WTC11 (cell line): Measurements from ENCODE around the gene SFRP2. TPM values are rescaled to one million over a fixed set of nuclear protein-coding genes. Genes with fewer than 3 reads are reported as not detected.

ENCODE experiments used
- ATAC-seq: fragments of 200-7000 bp; cut with Tn5 transposase; 2 replicates; pipeline ENCODE4 v1.10.0; 2021; ENCODE audit warnings: mild to moderate bottlenecking, moderate library complexity
- CTCF ChIA-PET: fragments of 300-600 bp; sonication (Branson Sonifier 250); formaldehyde crosslinking; loops from one replicate; lab custom pipeline; 2021; ENCODE audit warnings: antibody characterized with exemption; lab: Charles Lee
- POLR2A ChIA-PET: fragments of 350-600 bp; sonication (Branson Sonifier 250); formaldehyde crosslinking; loops from one replicate; lab custom pipeline; 2021; ENCODE audit warnings: antibody characterized with exemption; lab: Charles Lee
- DNase-seq: peaks from one replicate; pipeline ENCODE4 v3.0.0; 2021; ENCODE audit warnings: low spot score
- H3K27ac Mint-ChIP-seq: 2 replicates; pipeline ENCODE4 v1.8.0; 2021; ENCODE audit warnings: mixed read lengths
- H3K27me3 Mint-ChIP-seq: 2 replicates; pipeline ENCODE4 v1.8.0; 2021; ENCODE audit warnings: low read depth, mild to moderate bottlenecking, moderate library complexity, mixed read lengths
- H3K36me3 Mint-ChIP-seq: 2 replicates; pipeline ENCODE4 v1.8.0; 2021; ENCODE audit warnings: mixed read lengths
- H3K4me1 Mint-ChIP-seq: 2 replicates; pipeline ENCODE4 v1.8.0; 2022; ENCODE audit warnings: mixed read lengths
- H3K4me3 Mint-ChIP-seq: 2 replicates; pipeline ENCODE4 v1.8.0; 2021; ENCODE audit warnings: mild to moderate bottlenecking, moderate library complexity, mixed read lengths
- H3K9me3 Mint-ChIP-seq: 2 replicates; pipeline ENCODE4 v1.8.0; 2021; ENCODE audit warnings: mixed read lengths
- AR ChIP-seq: fragments of 250-450 bp; sonication (Bioruptor Pico); IDR thresholded peaks from 2 replicates; pipeline ENCODE4 v1.9.0; 2021; ENCODE audit warnings: mild to moderate bottlenecking
- CREB1 ChIP-seq: sonication (generic); formaldehyde crosslinking; IDR thresholded peaks from 2 replicates; pipeline ENCODE4 v1.8.0; 2023; ENCODE audit warnings: mild to moderate bottlenecking, missing genetic modification reagents
- CREM ChIP-seq: sonication (generic); formaldehyde crosslinking; IDR thresholded peaks from 2 replicates; pipeline ENCODE4 v1.8.1; 2022; ENCODE audit warnings: mild to moderate bottlenecking, missing genetic modification reagents, moderate library complexity
- MXD4 ChIP-seq: fragments of 250-450 bp; sonication (Bioruptor Pico); IDR thresholded peaks from 2 replicates; pipeline ENCODE4 v1.8.0; 2021; ENCODE audit warnings: mild to moderate bottlenecking, moderate library complexity, borderline replicate concordance
- SMAD4 ChIP-seq: sonication (generic); formaldehyde crosslinking; IDR thresholded peaks from 2 replicates; pipeline ENCODE4 v1.8.0; 2022; ENCODE audit warnings: mild to moderate bottlenecking, missing genetic modification reagents
- TCF7 ChIP-seq: sonication (generic); formaldehyde crosslinking; IDR thresholded peaks from 2 replicates; pipeline ENCODE4 v1.8.0; 2022; ENCODE audit warnings: mild to moderate bottlenecking, low read depth, missing genetic modification reagents, moderate library complexity
- TEAD1 ChIP-seq: sonication (generic); formaldehyde crosslinking; IDR thresholded peaks from 2 replicates; pipeline ENCODE4 v1.8.0; 2022; ENCODE audit warnings: mild to moderate bottlenecking, missing genetic modification reagents
- ZNF232 ChIP-seq: sonication (generic); formaldehyde crosslinking; IDR thresholded peaks from 2 replicates; pipeline ENCODE4 v1.8.0; 2022; ENCODE audit warnings: mild to moderate bottlenecking, missing genetic modification reagents
- ZNF416 ChIP-seq: fragments of 250-450 bp; sonication (Bioruptor Pico); IDR thresholded peaks from 2 replicates; pipeline ENCODE4 v1.9.0; 2021; ENCODE audit warnings: mild to moderate bottlenecking, inconsistent platforms
- total RNA-seq: library from RNA; stranded (reverse); gene quantifications from 3 replicates; pipeline ENCODE4 v1.2.3, GENCODE V29; 2021
- TF ChIP-seq, protein P1 (sequence below): sonication (generic); formaldehyde crosslinking; IDR thresholded peaks from 2 replicates; pipeline ENCODE4 v1.8.1; 2022; ENCODE audit warnings: mild to moderate bottlenecking, missing genetic modification reagents, moderate library complexity, borderline replicate concordance
- TF ChIP-seq, protein P2 (sequence below): sonication (generic); formaldehyde crosslinking; conservative IDR thresholded peaks from 2 replicates; pipeline ENCODE4 v1.8.1; 2022; ENCODE audit warnings: mild to moderate bottlenecking, missing genetic modification reagents
- TF ChIP-seq, protein P3 (sequence below): sonication (generic); formaldehyde crosslinking; IDR thresholded peaks from 2 replicates; pipeline ENCODE4 v1.8.0; 2022; ENCODE audit warnings: mild to moderate bottlenecking, missing genetic modification reagents
- TF ChIP-seq, protein P4 (sequence below): sonication (generic); formaldehyde crosslinking; IDR thresholded peaks from 2 replicates; pipeline ENCODE4 v1.8.0; 2023; ENCODE audit warnings: missing genetic modification reagents, mild to moderate bottlenecking, borderline replicate concordance
- TF ChIP-seq, protein P5 (sequence below): sonication (generic); formaldehyde crosslinking; IDR thresholded peaks from 2 replicates; pipeline ENCODE4 v1.8.1; 2023; ENCODE audit warnings: mild to moderate bottlenecking, missing genetic modification reagents
- TF ChIP-seq, protein P6 (sequence below): sonication (generic); formaldehyde crosslinking; IDR thresholded peaks from 2 replicates; pipeline ENCODE4 v1.8.1; 2023; ENCODE audit warnings: mild to moderate bottlenecking, moderate library complexity, missing genetic modification reagents
- TF ChIP-seq, protein P7 (sequence below): sonication (generic); formaldehyde crosslinking; IDR thresholded peaks from 2 replicates; pipeline ENCODE4 v1.8.0; 2022; ENCODE audit warnings: mild to moderate bottlenecking, missing genetic modification reagents

The SFRP2 gene
- total RNA-seq, 1 experiment from 2014 or later, result 417 TPM

DNA sequence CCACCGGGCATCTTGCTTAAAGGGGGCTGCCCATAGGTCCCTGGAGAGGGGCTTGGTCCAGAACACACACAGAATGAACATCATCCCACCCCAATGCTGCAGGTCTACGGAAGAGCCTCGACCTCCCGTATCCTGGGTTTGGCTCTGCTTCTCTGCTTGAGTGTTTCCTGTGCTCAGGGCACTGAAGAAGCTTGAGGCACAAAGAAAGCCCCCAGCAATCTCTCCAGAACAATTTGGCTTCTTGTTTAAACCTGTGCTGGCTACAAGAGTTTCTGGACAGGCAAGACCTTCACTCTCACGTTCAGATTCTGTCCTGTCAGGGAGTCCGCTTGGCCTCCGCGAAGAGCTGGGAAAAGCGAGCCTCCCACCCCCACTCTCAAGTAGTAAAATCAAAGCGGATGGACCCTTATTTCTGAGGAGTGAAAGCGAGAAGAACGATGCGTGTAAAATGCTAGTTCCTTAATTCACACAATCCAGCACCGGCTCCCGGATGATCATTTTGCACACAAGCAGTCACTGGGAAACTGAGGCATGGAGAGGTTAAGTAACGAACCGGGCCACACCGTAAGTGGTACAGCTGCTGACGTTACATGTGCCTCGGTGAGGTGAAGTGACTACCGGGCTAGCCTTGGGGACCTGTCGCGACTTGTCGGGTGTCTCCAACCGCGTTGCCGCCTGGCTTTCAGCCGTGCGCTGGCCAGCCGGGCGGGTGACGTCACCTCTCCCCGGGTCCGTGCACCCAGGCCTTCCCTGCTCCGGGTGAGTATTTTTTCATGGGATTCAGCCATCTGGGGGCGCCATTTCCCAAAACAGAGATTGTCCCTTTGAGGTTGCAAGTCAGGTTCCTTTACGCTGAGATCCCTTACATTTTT, 3.1 kb upstream of the SFRP2 start (continued):
- TF ChIP-seq, protein P1, sequence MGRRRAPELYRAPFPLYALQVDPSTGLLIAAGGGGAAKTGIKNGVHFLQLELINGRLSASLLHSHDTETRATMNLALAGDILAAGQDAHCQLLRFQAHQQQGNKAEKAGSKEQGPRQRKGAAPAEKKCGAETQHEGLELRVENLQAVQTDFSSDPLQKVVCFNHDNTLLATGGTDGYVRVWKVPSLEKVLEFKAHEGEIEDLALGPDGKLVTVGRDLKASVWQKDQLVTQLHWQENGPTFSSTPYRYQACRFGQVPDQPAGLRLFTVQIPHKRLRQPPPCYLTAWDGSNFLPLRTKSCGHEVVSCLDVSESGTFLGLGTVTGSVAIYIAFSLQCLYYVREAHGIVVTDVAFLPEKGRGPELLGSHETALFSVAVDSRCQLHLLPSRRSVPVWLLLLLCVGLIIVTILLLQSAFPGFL (CRISPR knock-in tag), result no peak
- TF ChIP-seq SMAD4 (CRISPR knock-in tag) (0 out of 2 replicates have a peak, but pooled peaks have one; percentile 52), ZNF232 (CRISPR knock-in tag) (0 out of 2 replicates have a peak, but pooled peaks have one; percentile 29), CREB1 (CRISPR knock-in tag) (no peak)
- TF ChIP-seq, protein P2, sequence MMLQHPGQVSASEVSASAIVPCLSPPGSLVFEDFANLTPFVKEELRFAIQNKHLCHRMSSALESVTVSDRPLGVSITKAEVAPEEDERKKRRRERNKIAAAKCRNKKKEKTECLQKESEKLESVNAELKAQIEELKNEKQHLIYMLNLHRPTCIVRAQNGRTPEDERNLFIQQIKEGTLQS (CRISPR knock-in tag), result peak; percentile 72; the same call in 1 of the 2 replicates

DNA sequence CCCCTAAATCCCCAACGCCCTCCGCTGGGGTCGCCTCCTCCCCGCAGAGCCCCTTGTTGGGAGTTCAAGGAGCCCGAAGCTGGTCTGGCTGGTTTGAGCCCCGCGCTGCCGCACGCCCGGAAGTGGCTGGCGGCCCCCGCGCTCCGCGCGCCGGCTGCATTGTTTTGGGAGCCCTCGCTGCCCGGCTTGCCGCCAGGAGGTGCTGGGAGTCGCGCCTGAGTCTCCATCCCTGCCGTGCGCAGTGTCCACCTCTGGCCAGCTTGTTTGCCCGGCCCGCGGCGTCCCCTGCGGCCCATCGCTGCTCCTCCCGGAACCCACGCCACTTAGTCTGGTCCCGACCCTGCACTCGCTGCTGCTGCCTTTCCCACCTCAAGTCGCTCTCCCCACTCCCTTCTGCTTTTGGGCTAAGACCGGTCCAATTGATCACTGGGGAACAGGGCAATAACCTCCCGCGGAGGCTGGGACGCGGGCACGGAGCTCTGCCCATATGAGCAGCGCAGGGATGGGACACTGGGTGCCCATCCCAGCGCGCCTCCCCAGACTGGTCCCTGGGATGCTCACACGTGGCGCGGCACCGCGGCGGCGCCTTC, 2.2 kb upstream of the SFRP2 start:
- Mint-ChIP-seq H3K27me3 (no peaks in the 10 kb centered on the region; the same call in 1 of the 2 replicates), H3K27ac (peak overlapping the region; percentile 96), H3K4me1 (peaks cover 38% of the 10 kb centered on the region), H3K36me3 (peaks cover 23% of the 10 kb centered on the region), H3K9me3 (no peaks in the 10 kb centered on the region), H3K4me3 (peak overlapping the region; percentile 84)
- POLR2A ChIA-PET, result interaction anchor here (0.7 to 2.6 kb wide), 8 partner anchors 9 to 661 kb away, joined by 3 to 17 read pairs (median 3); no protein-coding TSS in a partner anchor
- ATAC-seq, result peak; percentile 10
- CTCF ChIA-PET, result interaction anchor here (0.6 to 3.7 kb wide), 16 partner anchors 10 to 711 kb away, joined by 3 to 47 read pairs (median 6); no protein-coding TSS in a partner anchor
- DNase-seq, result peak; percentile 84
- TF ChIP-seq, protein P3, sequence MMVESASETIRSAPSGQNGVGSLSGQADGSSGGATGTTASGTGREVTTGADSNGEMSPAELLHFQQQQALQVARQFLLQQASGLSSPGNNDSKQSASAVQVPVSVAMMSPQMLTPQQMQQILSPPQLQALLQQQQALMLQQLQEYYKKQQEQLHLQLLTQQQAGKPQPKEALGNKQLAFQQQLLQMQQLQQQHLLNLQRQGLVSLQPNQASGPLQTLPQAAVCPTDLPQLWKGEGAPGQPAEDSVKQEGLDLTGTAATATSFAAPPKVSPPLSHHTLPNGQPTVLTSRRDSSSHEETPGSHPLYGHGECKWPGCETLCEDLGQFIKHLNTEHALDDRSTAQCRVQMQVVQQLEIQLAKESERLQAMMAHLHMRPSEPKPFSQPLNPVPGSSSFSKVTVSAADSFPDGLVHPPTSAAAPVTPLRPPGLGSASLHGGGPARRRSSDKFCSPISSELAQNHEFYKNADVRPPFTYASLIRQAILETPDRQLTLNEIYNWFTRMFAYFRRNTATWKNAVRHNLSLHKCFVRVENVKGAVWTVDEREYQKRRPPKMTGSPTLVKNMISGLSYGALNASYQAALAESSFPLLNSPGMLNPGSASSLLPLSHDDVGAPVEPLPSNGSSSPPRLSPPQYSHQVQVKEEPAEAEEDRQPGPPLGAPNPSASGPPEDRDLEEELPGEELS (CRISPR knock-in tag), result 0 out of 2 replicates have a peak, but pooled peaks have one; percentile 42
- no peak for TF ChIP-seq SMAD4 (CRISPR knock-in tag)
- TF ChIP-seq, protein P4, sequence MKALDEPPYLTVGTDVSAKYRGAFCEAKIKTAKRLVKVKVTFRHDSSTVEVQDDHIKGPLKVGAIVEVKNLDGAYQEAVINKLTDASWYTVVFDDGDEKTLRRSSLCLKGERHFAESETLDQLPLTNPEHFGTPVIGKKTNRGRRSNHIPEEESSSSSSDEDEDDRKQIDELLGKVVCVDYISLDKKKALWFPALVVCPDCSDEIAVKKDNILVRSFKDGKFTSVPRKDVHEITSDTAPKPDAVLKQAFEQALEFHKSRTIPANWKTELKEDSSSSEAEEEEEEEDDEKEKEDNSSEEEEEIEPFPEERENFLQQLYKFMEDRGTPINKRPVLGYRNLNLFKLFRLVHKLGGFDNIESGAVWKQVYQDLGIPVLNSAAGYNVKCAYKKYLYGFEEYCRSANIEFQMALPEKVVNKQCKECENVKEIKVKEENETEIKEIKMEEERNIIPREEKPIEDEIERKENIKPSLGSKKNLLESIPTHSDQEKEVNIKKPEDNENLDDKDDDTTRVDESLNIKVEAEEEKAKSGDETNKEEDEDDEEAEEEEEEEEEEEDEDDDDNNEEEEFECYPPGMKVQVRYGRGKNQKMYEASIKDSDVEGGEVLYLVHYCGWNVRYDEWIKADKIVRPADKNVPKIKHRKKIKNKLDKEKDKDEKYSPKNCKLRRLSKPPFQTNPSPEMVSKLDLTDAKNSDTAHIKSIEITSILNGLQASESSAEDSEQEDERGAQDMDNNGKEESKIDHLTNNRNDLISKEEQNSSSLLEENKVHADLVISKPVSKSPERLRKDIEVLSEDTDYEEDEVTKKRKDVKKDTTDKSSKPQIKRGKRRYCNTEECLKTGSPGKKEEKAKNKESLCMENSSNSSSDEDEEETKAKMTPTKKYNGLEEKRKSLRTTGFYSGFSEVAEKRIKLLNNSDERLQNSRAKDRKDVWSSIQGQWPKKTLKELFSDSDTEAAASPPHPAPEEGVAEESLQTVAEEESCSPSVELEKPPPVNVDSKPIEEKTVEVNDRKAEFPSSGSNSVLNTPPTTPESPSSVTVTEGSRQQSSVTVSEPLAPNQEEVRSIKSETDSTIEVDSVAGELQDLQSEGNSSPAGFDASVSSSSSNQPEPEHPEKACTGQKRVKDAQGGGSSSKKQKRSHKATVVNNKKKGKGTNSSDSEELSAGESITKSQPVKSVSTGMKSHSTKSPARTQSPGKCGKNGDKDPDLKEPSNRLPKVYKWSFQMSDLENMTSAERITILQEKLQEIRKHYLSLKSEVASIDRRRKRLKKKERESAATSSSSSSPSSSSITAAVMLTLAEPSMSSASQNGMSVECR (CRISPR knock-in tag), result 0 out of 2 replicates have a peak, but pooled peaks have one; percentile 22
- TF ChIP-seq, protein P5, sequence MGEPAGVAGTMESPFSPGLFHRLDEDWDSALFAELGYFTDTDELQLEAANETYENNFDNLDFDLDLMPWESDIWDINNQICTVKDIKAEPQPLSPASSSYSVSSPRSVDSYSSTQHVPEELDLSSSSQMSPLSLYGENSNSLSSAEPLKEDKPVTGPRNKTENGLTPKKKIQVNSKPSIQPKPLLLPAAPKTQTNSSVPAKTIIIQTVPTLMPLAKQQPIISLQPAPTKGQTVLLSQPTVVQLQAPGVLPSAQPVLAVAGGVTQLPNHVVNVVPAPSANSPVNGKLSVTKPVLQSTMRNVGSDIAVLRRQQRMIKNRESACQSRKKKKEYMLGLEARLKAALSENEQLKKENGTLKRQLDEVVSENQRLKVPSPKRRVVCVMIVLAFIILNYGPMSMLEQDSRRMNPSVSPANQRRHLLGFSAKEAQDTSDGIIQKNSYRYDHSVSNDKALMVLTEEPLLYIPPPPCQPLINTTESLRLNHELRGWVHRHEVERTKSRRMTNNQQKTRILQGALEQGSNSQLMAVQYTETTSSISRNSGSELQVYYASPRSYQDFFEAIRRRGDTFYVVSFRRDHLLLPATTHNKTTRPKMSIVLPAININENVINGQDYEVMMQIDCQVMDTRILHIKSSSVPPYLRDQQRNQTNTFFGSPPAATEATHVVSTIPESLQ (CRISPR knock-in tag), result no peak
- TF ChIP-seq, protein P6, sequence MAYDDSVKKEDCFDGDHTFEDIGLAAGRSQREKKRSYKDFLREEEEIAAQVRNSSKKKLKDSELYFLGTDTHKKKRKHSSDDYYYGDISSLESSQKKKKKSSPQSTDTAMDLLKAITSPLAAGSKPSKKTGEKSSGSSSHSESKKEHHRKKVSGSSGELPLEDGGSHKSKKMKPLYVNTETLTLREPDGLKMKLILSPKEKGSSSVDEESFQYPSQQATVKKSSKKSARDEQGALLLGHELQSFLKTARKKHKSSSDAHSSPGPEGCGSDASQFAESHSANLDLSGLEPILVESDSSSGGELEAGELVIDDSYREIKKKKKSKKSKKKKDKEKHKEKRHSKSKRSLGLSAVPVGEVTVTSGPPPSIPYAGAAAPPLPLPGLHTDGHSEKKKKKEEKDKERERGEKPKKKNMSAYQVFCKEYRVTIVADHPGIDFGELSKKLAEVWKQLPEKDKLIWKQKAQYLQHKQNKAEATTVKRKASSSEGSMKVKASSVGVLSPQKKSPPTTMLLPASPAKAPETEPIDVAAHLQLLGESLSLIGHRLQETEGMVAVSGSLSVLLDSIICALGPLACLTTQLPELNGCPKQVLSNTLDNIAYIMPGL, result peak; percentile 74
- 0 out of 2 replicates have a peak, but pooled peaks have one; percentile 6 for TF ChIP-seq CREM (CRISPR knock-in tag)
- TF ChIP-seq AR (CRISPR knock-in tag), result no peak
- no peak for TF ChIP-seq MXD4
- TF ChIP-seq, protein P7, sequence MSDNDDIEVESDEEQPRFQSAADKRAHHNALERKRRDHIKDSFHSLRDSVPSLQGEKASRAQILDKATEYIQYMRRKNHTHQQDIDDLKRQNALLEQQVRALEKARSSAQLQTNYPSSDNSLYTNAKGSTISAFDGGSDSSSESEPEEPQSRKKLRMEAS (CRISPR knock-in tag), result peak; percentile 56
- TF ChIP-seq ZNF416 (CRISPR knock-in tag), result peak; percentile 77; the same call in 1 of the 2 replicates
- peak; percentile 36; the same call in 1 of the 2 replicates for TF ChIP-seq TEAD1
- no peak for TF ChIP-seq TCF7 (CRISPR knock-in tag)
